ENCODE data around the gene FEM1C.

FEM1C gene

GRCh38 chr5:115558388-115558956 is 13.9 kb upstream of the FEM1C start:
- in situ Hi-C loops (cut with HindIII; ENCODE audit: low sequenced_read_pairs) = no loop called here

- in situ Hi-C loops (cut with HindIII; ENCODE audit: low sequenced_read_pairs) = no loop called here
These were observed 13.3 kb upstream of the FEM1C start for GRCh38 chr5:115557667-115558387.

- in situ Hi-C loops (cut with HindIII; ENCODE audit: low sequenced_read_pairs) = no loop called here
These were observed 11.7 kb upstream of the FEM1C start for GRCh38 chr5:115556276-115556675.

GRCh38 chr5:115555084-115555633 is 10.6 kb upstream of the FEM1C start:
- in situ Hi-C loops (cut with HindIII; ENCODE audit: low sequenced_read_pairs) = no loop called here

GRCh38 chr5:115553082-115553481 is 8.5 kb upstream of the FEM1C start:
- in situ Hi-C loops (cut with HindIII; ENCODE audit: low sequenced_read_pairs) = no loop called here

GRCh38 chr5:115551415-115551814 is 6.8 kb upstream of the FEM1C start:
- in situ Hi-C loops (cut with HindIII; ENCODE audit: low sequenced_read_pairs) = no loop called here

GRCh38 chr5:115549154-115549553 is 4.6 kb upstream of the FEM1C start:
- in situ Hi-C loops (cut with HindIII; ENCODE audit: low sequenced_read_pairs) = no loop called here

GRCh38 chr5:115548683-115549082 is 4.1 kb upstream of the FEM1C start:
- in situ Hi-C loops (cut with HindIII; ENCODE audit: low sequenced_read_pairs) = no loop called here

- in situ Hi-C loops (cut with HindIII; ENCODE audit: low sequenced_read_pairs) = no loop called here
These were observed 842 bp upstream of the FEM1C start for GRCh38 chr5:115545351-115545882.

GRCh38 chr5:115544043-115544435 is 536 bp downstream of the FEM1C start:
- in situ Hi-C loops (cut with HindIII; ENCODE audit: low sequenced_read_pairs) = no loop called here

GRCh38 chr5:115543365-115544042 is 1.1 kb downstream of the FEM1C start:
- in situ Hi-C loops (cut with HindIII; ENCODE audit: low sequenced_read_pairs) = no loop called here

- in situ Hi-C loops (cut with HindIII; ENCODE audit: low sequenced_read_pairs) = no loop called here
These were observed 1.8 kb downstream of the FEM1C start for GRCh38 chr5:115542651-115543364.

- in situ Hi-C loops (cut with HindIII; ENCODE audit: low sequenced_read_pairs) = no loop called here
These were observed 2.5 kb downstream of the FEM1C start for GRCh38 chr5:115542086-115542485.

- in situ Hi-C loops (cut with HindIII; ENCODE audit: low sequenced_read_pairs) = no loop called here
These were observed 3.0 kb downstream of the FEM1C start for GRCh38 chr5:115541611-115542010.

- in situ Hi-C loops (cut with HindIII; ENCODE audit: low sequenced_read_pairs) = no loop called here
These were observed 9.0 kb downstream of the FEM1C start for GRCh38 chr5:115535479-115536035.

- in situ Hi-C loops (cut with HindIII; ENCODE audit: low sequenced_read_pairs) = no loop called here
These were observed 12.1 kb downstream of the FEM1C start for GRCh38 chr5:115532517-115532916.

- in situ Hi-C loops (cut with HindIII; ENCODE audit: low sequenced_read_pairs) = no loop called here
These were observed 12.7 kb downstream of the FEM1C start for GRCh38 chr5:115531787-115532367.

- in situ Hi-C loops (cut with HindIII; ENCODE audit: low sequenced_read_pairs) = no loop called here
These were observed 13.2 kb downstream of the FEM1C start for GRCh38 chr5:115531380-115531779.

GRCh38 chr5:115530426-115530825 is 14.1 kb downstream of the FEM1C start:
- in situ Hi-C loops (cut with HindIII; ENCODE audit: low sequenced_read_pairs) = no loop called here

GRCh38 chr5:115526604-115527003 is 18.0 kb downstream of the FEM1C start:
- in situ Hi-C loops (cut with HindIII; ENCODE audit: low sequenced_read_pairs) = no loop called here

Measured in DLD1 (cell line).